Activated CD8-positive, alpha-beta T cell treated with anti-CD3 and anti-CD28 coated beads, Interleukin-2, amount 10 ng/mL, durations not matched to agents 7 days and 5 days (primary cell): Measurements from ENCODE around the gene MYO10. TPM values are rescaled to one million over a fixed set of nuclear protein-coding genes. Genes with fewer than 3 reads are reported as not detected.
"Not testable (repeated sequence)": the region's sequence is repeated elsewhere in the genome, so short reads cannot be mapped to it uniquely, and the experiment has no call there.

Experiments
- ATAC-seq: fragments of 150-1000 bp; cut with Tn5 transposase; one replicate; pipeline ENCODE4 v1.10.0; 2021; ENCODE audit warnings: moderate library complexity
- CTCF ChIA-PET: fragments of 350-600 bp; sonication (Branson Sonifier 250); formaldehyde crosslinking; loops from one replicate; lab custom pipeline; 2021; ENCODE audit warnings: antibody characterized with exemption; lab: Charles Lee
- POLR2A ChIA-PET: fragments of 350-600 bp; sonication (Branson Sonifier 250); formaldehyde crosslinking; loops from one replicate; lab custom pipeline; 2021; ENCODE audit warnings: antibody characterized with exemption; lab: Charles Lee
- DNase-seq: peaks from one replicate; pipeline ENCODE4 v3.0.0-alpha.2; 2020
- H3K27ac Mint-ChIP-seq: one replicate; pipeline ENCODE4 v1.8.0; 2021; ENCODE audit warnings: mild to moderate bottlenecking, mixed read lengths
- H3K27me3 Mint-ChIP-seq: one replicate; pipeline ENCODE4 v1.8.0; 2021; ENCODE audit warnings: low read depth, mixed read lengths
- H3K36me3 Mint-ChIP-seq: one replicate; pipeline ENCODE4 v1.8.0; 2021; ENCODE audit warnings: low read depth, mixed read lengths
- H3K4me1 Mint-ChIP-seq: one replicate; pipeline ENCODE4 v1.8.0; 2021; ENCODE audit warnings: low read depth, mixed read lengths
- H3K4me3 Mint-ChIP-seq: one replicate; pipeline ENCODE4 v1.8.0; 2021; ENCODE audit warnings: mild to moderate bottlenecking, mixed read lengths
- H3K9me3 Mint-ChIP-seq: one replicate; pipeline ENCODE4 v1.8.0; 2022; ENCODE audit warnings: mixed read lengths; ENCODE audit not compliant: insufficient read depth
- total RNA-seq, 2 experiments: library from RNA; stranded (reverse); gene quantifications; one replicate each; pipeline ENCODE4 v1.2.3, GENCODE V29; 2021

Gene MYO10
- total RNA-seq, 2 experiments from 2014 or later, result not detected

DNA sequence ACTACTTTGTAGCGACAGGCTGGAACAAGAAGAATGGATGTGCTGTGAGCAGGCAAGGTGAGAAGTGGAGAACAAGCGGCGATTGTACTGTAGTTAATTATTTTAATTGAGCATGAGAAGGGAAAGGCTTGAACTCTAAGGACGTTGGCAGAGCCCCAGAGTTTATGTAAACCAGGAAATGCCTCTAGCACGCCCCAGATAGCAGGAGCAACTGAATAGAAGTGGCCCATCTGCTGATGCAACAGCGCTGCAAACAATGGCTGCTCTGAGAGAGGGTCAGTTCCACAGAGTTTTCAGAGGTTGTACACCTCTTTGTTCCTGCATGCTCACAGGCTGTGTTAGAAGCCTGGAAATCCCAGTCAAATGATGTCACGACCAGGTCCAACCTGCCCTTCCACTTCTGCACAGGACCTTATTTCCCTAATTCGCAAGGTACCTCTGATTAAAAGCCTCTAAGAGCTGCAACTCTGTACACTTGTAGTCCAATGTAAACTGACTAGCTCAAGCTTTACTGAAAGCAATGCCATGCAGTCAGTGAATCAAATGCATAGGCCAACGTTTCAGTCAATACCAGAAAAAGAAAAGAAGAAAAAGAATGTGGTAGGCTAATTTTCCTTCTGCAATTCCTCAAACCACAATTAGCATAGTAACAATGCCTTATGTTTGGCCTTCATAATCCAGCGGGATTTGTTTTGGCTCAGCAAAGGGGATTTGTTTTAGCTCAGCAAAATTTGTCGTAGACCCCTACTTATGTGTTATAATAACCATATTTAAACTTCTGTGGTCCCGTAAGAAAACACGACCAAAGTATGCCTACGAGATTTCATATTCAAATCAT lies 199.7 kb downstream of the MYO10 start:
- H3K27me3 Mint-ChIP-seq, result peaks cover 31% of the 10 kb centered on the region
- ChIA-PET POLR2A (no interaction called here), CTCF (no interaction called here)
- no peak overlapping the region for H3K4me3 Mint-ChIP-seq
- ATAC-seq (no peak), DNase-seq (no peak)
- no peaks in the 10 kb centered on the region for H3K36me3 Mint-ChIP-seq
- no peak overlapping the region for H3K27ac Mint-ChIP-seq
- H3K9me3 Mint-ChIP-seq, result no peaks in the 10 kb centered on the region
- no peaks in the 10 kb centered on the region for H3K4me1 Mint-ChIP-seq

DNA sequence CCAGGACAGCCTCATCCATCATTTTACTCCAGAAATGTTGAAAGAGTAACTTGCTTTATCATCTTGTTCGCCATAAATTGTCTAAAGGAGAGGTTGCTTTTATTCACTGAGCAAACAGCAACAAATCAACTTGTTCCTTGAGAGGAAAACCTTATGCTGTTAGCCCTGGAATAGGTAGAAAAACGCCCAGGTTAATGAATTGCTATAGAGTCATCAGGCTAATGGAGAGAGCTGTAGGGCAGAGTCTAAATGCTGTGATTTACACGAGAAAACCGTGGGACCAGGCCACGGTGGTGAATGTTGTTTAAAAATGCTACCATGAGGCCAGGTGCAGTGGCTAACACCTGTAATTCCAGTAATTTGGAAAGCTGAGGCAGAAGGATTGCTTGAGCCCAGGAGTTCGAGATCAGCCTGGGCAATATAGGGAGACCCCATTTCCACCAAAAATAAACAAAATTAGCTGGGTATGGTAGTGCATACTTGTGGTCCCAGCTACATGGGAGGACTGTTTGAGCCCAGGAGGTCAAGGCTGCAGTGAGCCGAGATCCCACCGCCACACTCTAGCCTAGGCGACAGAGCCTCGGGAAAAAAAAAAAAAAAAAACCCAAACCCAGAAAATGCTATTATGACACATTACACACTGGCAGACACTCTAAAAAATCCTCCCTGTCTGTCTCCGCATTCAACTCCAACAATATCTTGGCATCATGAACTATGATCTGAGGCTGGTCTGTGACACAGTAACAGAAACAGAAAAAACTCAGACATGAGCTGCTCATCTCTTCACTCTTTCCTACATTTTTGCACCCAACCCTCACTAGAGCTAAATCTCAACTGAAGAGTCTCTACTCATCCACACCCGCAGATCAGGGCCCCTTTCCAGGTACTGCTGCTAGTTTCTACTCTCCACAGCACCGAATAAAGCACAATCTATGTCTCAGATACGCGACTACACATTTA lies 200.7 kb downstream of the MYO10 start:
- ChIA-PET CTCF (no interaction called here), POLR2A (no interaction called here)
- Mint-ChIP-seq H3K9me3 (no peaks in the 10 kb centered on the region), H3K4me3 (no peak overlapping the region), H3K4me1 (no peaks in the 10 kb centered on the region), H3K27ac (no peak overlapping the region), H3K36me3 (no peaks in the 10 kb centered on the region), H3K27me3 (peaks cover 24% of the 10 kb centered on the region)
- no peak for DNase-seq
- no peak for ATAC-seq

DNA sequence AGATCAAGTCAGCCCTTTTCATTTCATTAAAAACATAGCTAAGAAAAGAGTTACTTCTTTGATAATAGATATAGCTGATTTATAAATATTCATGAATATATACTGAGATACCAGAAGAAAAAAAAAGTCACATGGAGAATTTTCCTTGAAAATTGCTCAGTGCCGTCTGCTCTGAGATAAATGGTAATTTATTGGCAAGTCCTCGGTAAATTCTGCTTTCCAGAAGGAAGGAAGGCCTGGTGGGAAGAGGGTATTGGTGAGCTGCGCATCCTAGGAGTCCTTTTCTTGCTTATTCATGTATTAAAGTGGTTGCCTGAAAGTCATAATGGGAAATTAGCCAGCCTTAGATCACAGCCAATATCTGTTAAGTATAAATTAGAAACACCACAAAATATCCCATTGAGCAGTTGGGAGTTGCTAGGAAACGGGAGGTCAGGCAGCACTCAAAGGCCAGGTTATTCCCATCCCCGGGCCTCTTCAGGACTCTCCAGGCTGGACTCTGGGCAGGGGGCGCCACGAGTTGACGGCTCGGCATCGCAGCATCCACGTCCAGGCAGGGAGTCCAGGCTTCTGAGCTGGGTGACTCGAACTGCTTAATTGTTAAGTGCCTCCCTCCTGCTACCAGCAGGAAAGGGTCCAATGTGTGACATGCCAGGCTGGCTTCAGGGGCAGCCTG lies 202.6 kb downstream of the MYO10 start:
- Mint-ChIP-seq H3K4me3 (no peak overlapping the region), H3K9me3 (no peaks in the 10 kb centered on the region), H3K27ac (no peak overlapping the region), H3K4me1 (no peaks in the 10 kb centered on the region), H3K27me3 (peaks cover 15% of the 10 kb centered on the region), H3K36me3 (no peaks in the 10 kb centered on the region)
- POLR2A ChIA-PET, result no interaction called here
- CTCF ChIA-PET, result no interaction called here
- no peak for DNase-seq
- ATAC-seq, result no peak

DNA sequence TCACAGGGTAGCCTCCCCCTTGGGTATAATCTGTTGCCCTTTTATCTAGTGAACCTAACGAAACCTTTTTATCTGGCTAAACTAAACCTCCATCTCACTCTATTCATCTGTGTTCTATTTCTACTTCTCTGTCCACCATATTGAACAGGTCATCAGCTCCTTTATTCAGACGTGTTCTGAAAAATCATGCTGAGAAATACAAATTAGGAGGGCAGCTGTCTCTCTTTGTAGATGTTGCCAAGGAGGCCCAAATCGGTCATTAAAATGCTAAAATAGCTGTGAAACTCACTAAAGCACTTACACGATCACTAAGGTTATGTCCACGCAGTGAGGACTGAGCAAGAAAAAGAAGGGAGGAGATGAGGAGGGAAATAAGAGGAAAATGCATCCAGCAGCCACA lies 203.7 kb downstream of the MYO10 start:
- ChIA-PET CTCF (no interaction called here), POLR2A (no interaction called here)
- Mint-ChIP-seq H3K27ac (no peak overlapping the region), H3K4me1 (peaks cover 5% of the 10 kb centered on the region), H3K36me3 (no peaks in the 10 kb centered on the region), H3K4me3 (no peak overlapping the region), H3K27me3 (peaks cover 5% of the 10 kb centered on the region), H3K9me3 (no peaks in the 10 kb centered on the region)
- DNase-seq (no peak), ATAC-seq (no peak)

DNA sequence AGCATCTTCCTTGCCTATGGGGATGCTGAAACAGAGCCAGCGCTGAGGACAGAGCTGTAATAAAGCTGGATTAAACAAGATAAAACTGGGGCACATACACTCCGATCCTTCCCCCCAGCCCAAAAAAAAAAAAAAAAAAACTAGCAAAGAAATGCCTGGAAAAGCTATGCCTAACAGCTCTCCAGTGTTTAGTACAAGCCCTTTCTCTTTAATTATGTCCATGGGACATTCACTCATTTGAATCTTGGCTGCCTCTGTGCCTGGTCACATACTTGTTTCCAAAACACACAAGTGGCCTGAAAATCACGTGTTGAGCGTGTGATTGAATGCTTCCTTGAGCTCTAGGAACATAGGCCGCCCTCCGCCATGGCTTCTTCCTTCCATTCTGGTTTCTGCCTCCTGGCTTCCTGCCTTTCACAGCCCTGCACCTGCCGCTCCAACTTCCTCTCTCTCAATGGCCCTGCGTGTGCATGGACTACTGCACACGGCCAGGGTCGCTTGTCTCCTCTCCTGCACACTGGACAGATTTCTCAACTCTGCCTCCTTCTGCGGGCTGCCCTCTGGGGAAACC lies 208.2 kb downstream of the MYO10 start:
- peaks cover 5% of the 10 kb centered on the region for H3K9me3 Mint-ChIP-seq
- ATAC-seq (no peak), DNase-seq (no peak)
- ChIA-PET POLR2A (no interaction called here), CTCF (no interaction called here)
- peaks cover 5% of the 10 kb centered on the region for H3K27me3 Mint-ChIP-seq
- H3K4me1 Mint-ChIP-seq, result peaks cover 16% of the 10 kb centered on the region
- no peak overlapping the region for H3K4me3 Mint-ChIP-seq
- H3K36me3 Mint-ChIP-seq, result no peaks in the 10 kb centered on the region
- H3K27ac Mint-ChIP-seq, result no peak overlapping the region

DNA sequence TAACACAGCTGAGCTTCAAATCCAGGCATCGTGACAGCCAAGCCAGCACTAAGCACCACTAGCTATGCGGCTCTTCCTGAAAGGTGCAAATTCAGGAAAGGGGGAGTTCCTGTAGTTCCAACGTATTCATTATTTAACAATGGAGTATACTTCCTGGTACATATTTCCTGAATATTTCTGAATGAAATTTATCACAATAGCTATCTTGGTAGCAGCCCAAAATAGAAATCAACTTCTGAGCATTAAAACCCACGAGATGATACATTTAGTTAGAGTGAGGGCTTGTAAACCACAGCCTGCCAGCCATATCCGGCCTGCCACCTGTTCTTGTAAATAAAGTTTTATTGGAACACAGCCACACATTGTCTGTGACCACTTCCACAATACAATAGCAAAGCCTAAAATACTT lies 209.5 kb downstream of the MYO10 start:
- peaks cover 16% of the 10 kb centered on the region for H3K4me1 Mint-ChIP-seq
- peaks cover 5% of the 10 kb centered on the region for H3K27me3 Mint-ChIP-seq
- POLR2A ChIA-PET, result no interaction called here
- CTCF ChIA-PET, result interaction anchor here (0.8 kb wide), 1 partner anchor 36 kb away, joined by 3 read pairs; no protein-coding TSS in a partner anchor
- H3K9me3 Mint-ChIP-seq, result peaks cover 5% of the 10 kb centered on the region
- H3K27ac Mint-ChIP-seq, result peak overlapping the region; percentile 61
- ATAC-seq (peak; percentile 36), DNase-seq (peak; percentile 66)
- H3K36me3 Mint-ChIP-seq, result no peaks in the 10 kb centered on the region
- H3K4me3 Mint-ChIP-seq, result peak overlapping the region; percentile 18

DNA sequence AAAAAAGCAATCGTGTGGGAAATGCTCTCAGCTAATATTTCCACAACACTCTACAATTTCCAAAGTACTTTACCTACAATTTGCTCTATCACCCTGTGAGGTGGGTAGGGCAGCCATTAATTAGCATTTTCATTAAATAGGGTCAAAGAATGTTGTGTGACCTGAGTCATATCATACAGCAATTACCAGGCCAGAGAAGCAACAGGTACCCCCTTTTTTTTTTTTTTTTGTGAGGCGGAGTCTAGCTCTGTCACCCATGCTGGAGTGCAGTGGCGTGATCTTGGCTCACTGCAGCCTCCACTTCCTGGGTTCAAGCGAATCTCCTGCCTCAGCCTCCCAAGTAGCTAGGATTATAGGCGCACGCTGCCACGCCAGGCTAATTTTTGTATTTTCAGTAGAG lies 210.5 kb downstream of the MYO10 start:
- ATAC-seq (no peak), DNase-seq (no peak)
- peaks cover 5% of the 10 kb centered on the region for H3K27me3 Mint-ChIP-seq
- peaks cover 16% of the 10 kb centered on the region for H3K4me1 Mint-ChIP-seq
- H3K4me3 Mint-ChIP-seq, result no peak overlapping the region
- ChIA-PET POLR2A (no interaction called here), CTCF (no interaction called here)
- H3K36me3 Mint-ChIP-seq, result no peaks in the 10 kb centered on the region
- H3K27ac Mint-ChIP-seq, result no peak overlapping the region
- peaks cover 5% of the 10 kb centered on the region for H3K9me3 Mint-ChIP-seq

DNA sequence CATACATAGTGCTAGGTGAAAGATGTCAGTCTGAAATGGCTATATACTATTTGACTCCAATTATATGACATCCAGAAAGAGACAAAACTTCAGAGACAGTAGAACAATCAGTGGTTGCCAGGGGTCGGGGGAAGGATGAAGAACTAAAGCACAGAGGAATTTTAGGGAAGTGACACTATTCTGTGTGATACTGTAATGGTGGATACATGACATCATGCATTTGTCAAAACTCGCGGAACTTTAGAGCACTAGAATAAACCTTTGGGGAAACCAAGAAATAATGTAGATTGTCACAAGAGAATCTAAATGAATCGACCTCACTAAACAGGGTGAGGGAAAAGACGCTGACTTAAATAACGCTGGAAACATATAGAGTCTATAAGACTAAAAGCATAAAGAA lies 212.3 kb downstream of the MYO10 start:
- peaks cover 16% of the 10 kb centered on the region for H3K4me1 Mint-ChIP-seq
- no peak overlapping the region for H3K27ac Mint-ChIP-seq

DNA sequence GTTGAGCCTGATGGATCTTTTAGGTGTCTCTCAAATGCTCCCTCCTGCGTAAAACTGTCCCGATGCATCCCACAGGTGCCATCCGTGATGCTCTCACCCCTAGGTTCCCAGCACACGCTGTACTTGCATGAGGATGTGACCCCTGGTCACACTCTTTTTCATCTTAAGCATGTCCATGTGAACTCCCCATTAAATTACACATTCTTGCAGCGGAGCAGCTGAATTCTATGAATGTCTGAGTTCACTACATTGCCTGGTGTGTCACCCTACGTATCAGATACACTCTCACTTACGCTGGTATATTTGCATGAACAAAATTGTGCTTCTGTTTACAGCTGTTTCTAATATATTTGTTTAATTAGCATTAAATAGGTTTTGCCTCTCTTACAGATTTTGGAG lies 214.0 kb downstream of the MYO10 start:
- DNase-seq (no peak), ATAC-seq (no peak)
- ChIA-PET POLR2A (no interaction called here), CTCF (no interaction called here)
- Mint-ChIP-seq H3K27ac (no peak overlapping the region), H3K27me3 (peaks cover 5% of the 10 kb centered on the region), H3K4me1 (peaks cover 11% of the 10 kb centered on the region), H3K36me3 (no peaks in the 10 kb centered on the region), H3K9me3 (peaks cover 5% of the 10 kb centered on the region), H3K4me3 (no peak overlapping the region)

More for the DNA sequence above, 212.3 kb downstream of the MYO10 start:
- H3K27me3 Mint-ChIP-seq, result peaks cover 5% of the 10 kb centered on the region
- ChIA-PET POLR2A (no interaction called here), CTCF (no interaction called here)
- H3K4me3 Mint-ChIP-seq, result no peak overlapping the region
- peaks cover 5% of the 10 kb centered on the region for H3K9me3 Mint-ChIP-seq
- no peak for ATAC-seq
- DNase-seq, result no peak
- H3K36me3 Mint-ChIP-seq, result no peaks in the 10 kb centered on the region

DNA sequence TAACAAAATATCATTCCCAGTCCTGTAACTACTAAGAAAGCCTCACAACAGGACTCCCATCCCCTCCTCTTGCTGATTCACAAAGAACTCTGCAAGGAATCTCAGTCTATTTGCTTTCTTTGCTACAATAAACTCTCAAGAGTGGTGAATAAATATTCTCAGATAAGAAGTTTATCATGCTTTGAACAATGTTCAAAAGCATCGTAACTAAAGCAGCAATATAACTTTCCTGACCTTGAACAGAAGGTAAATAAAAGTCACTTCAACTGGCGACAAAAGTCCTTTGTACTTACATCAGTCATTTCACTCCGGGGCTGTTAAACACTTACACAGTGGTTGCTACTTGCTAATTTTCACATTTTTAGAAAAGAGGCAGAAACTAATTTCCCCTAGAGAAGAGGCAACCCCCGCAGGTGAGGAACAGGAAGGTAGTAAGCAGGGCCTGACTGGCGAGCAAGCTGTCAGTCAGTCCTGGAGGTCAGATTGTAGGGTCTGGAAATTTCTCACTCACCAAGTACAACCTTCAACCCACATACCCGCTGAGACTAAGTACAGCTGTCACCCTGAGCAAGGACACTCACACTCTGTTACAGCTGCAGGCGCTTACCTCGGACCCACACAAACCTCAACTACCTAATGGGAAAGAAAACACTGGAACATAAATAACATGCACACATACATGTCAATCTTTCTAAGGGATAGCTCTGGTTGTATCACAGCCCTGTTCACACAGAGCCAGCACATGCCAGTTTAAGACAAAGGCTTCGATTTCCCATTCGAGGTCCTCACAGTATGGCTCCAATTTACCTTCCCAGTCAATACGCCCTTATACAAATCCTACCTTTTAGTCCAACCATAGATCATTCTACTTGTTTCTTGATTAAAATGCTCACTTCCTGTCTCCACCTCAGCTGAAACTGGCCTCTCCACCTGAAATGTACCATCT lies 214.7 kb downstream of the MYO10 start:
- H3K27ac Mint-ChIP-seq, result no peak overlapping the region
- H3K4me3 Mint-ChIP-seq, result no peak overlapping the region
- peaks cover 6% of the 10 kb centered on the region for H3K4me1 Mint-ChIP-seq
- peaks cover 5% of the 10 kb centered on the region for H3K27me3 Mint-ChIP-seq
- DNase-seq, result no peak
- ATAC-seq, result no peak
- POLR2A ChIA-PET, result no interaction called here
- CTCF ChIA-PET, result no interaction called here
- H3K36me3 Mint-ChIP-seq, result no peaks in the 10 kb centered on the region
- peaks cover under 1% of the 10 kb centered on the region for H3K9me3 Mint-ChIP-seq

DNA sequence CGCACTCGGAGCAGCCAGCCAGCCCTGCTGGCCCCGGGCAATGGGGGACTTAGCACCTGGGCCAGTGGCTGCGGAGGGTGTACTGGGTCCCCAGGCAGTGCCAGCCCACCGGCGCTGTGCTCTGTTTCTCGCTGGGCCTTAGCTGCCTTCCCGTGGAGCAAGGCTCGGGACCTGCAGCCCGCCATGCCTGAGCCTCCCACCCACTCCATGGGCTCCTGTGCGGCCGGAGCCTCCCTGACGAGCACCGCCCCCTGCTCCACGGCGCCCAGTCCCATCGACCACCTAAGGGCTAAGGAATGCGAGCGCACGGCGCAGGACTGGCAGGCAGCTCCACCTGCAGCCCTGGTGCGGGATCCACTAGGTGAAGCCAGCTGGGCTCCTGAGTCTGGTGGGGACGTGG lies 218.1 kb downstream of the MYO10 start:
- H3K4me3 Mint-ChIP-seq, H3K36me3 Mint-ChIP-seq, ATAC-seq, H3K4me1 Mint-ChIP-seq, H3K27ac Mint-ChIP-seq, CTCF ChIA-PET, H3K9me3 Mint-ChIP-seq, POLR2A ChIA-PET, DNase-seq, H3K27me3 Mint-ChIP-seq: not testable (repeated sequence)
